Left forelimb (tissue), 1 donor: ENCODE results near the gene GLCCI1.
"Not testable (repeated sequence)": the region's sequence is repeated elsewhere in the genome, so short reads cannot be mapped to it uniquely, and the experiment has no call there.

Source experiments
- DNase-seq: peaks from one replicate; pipeline ENCODE4 v3.0.0-alpha.2; 2018; ENCODE audit warnings: low spot score

Gene GLCCI1

DNA sequence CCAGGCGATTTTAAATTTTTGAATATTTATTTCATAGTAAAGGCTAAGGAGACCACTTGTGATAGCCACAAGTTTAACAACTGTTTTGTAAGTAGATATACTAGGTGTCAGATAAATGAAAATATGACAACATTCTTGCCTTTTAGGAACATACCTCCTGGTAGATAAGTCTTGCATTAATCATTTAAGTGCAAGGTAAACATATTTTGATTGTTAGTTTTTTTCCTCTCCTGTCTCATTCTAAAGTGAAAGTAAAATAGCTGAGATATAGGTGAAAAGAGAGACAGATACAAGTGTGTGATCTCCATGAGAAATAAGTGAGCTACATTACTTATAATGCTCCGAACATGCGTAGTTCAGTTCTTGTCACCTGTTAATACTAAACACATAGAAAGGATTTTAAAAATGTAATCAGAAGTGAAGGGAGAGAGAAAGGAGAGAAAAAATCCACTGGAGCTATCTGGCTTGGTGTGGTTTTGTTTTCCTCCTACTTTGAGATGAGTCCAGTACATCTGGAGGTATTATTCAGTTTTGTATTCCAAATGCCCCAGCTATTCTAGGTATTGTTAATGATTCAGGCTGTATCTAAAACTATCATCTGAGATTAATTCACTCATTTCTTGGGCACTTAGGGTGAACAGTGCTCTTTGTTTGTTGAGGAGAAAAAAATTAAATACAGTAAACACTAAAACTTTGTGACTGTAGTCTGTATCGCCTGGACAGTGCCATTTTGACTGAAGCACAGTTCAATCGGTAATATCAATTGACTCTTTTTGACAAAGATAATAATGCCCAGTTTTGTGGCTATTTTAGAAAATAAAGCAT lies 21.2 kb downstream of the GLCCI1 start:
- DNase-seq: no peak

DNA sequence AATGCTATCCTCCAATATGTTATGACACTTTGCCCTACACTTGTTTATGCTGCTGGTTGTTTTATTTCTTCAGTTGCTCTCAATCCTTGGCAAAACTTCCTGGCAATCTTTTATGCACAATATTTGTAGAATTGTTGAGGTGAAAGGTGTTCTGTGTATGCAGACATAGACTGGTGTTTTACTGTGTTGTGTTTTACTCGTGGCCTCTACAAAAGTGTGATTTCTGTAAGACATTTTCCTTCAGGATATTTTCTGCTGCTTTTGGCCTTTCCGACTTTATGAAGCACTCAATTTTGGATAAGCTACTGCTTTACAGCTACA lies 21.8 kb downstream of the GLCCI1 start:
- DNase-seq: no peak

DNA sequence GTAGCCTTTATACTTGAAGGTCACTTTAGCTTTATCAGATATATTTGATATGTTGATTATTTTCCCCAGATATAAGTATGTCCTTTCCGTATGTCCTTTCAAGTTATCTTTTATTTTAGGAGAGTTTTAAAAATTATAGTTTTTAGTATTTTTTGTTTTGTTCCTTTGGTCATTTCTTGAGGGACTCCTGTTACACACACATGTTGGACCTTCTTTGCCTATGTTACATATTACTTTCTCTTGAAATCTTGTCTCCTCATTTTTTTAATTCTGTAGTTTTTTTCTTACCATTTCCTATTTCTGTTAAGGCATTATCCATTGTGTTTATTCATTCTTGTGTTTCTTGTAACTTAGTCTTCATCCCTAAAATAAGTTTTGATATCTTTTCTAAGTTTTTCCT lies 23.9 kb downstream of the GLCCI1 start:
- DNase-seq: no peak

DNA sequence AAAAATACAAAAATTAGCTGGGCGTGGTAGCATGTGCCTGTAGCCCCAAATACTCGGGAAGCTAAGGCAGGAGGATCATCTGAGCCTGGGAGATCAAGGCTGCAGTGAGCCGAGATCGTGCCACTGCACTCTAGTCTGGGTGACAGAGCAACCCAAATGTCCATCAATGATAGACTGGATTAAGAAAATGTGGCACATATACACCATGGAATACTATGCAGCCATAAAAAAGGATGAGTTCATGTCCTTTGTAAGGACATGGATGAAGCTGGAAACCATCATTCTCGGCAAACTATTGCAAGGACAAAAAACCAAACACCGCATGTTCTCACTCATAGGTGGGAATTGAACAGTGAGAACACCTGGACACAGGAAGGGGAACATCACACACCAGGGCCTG lies 26.8 kb downstream of the GLCCI1 start:
- not testable (repeated sequence) for DNase-seq

- no peak for DNase-seq
Observed at GRCh38 chr7:7996568-7996967, 28.0 kb downstream of the GLCCI1 start.

- DNase-seq: no peak
Observed at GRCh38 chr7:8000315-8000941, 31.8 kb downstream of the GLCCI1 start.

GRCh38 chr7:8003077-8003476 lies 34.5 kb downstream of the GLCCI1 start:
- no peak for DNase-seq

- no peak for DNase-seq
Observed at GRCh38 chr7:8005279-8005678, 36.7 kb downstream of the GLCCI1 start.

DNA sequence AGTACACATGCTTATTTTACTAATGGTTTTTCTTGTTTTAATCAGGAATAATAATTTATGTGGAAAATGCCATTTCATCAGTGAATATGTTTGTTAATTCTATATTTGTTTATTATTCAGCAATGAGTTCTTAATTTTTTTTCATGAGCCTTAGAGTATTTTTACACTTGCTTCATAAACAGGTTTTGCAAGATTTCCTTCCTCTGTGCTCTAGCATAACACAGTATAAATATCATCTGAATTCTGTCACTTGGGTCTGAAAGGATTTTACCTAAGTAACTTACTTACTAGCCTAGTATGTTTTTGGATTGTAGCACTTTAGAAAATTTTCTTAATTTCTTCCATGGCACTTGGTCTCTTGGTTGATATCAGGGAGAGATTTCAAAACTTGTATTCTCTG lies 45.8 kb downstream of the GLCCI1 start:
- DNase-seq: no peak

DNA sequence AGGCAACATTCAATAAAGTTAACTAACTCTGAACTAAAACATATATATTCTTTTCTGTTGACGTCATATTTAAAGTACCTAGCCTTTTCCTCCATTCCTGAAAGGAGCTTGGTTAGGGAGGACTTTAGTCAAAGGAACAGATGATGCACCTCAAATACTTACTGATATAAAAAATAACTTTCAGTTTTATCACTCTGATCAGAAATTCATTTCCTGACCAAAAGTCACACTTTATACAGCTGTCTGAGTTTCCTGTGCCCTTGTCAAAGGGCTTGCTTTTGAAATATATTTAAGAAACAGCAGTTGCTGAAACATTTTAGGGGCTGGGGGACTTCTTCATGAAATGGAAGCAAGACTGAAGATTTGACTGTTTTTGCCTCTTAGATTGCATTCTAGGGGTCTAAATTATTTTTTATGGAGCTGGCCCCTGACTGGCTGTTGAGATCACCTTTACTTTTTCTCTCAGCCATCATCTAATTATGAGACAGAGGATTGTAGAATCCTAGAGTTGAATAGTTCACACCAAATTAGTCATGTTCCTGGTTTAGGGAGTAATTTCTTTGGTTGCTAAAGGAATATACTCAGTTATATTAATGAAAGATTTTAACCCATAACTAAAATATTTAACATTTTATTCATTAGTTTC lies 46.6 kb downstream of the GLCCI1 start:
- no peak for DNase-seq

DNA sequence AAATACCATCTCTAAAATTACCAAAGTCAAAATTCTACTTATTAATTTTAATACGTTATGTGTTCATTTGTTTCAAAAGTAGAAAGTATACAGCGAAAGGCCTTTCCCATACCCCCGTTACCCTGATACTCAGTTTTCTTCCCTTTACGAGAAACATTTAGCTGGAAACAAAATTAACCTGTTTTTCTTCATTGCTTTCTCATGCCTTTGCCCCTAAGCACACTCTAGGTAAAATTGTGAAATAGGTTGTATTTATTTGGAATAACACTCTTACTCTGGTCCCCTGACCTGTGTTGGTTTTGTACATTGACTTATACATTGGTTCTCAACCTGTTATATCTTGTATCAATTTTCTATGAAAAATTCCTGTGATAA lies 47.1 kb downstream of the GLCCI1 start:
- no peak for DNase-seq

- DNase-seq: no peak
Observed at GRCh38 chr7:8017423-8017822, 48.8 kb downstream of the GLCCI1 start.

DNA sequence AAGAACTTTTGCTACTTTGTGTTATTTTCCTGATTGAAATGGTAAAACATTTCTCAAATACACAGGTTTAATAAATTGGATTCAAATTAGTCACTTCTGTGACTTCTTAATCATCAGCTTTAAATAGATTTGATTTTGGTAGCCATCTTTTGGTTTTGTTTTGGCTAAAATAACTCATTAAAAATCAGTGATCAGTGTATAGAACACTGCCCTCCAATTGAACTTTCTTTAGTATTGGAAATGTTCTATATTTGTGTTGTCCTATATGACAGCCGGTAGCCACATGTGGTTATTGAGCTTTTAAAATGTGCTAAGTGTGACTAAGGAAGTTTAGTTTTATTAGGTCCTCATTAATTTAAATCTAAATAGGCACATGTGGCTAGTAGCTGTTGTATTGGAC lies 50.4 kb downstream of the GLCCI1 start:
- DNase-seq: no peak

DNA sequence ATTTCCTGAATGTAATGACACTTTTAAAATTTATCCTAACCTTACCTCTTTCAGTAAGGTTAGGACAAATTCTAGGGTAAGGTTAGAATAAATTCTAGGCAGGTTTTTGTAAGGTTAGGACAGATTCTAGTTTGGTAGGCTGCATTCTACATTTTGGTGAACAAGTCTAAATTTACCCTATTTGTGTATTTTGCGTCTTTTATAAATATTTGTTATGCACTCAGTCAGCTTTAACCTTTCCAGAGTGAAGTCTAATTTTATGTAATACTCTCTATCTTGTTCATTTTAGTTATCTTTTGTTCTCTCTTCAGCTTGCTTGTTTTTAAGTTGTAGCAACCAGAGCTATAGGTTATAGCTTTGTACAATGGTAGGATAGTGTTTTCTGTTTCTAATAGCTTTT lies 54.0 kb downstream of the GLCCI1 start:
- DNase-seq: no peak

DNA sequence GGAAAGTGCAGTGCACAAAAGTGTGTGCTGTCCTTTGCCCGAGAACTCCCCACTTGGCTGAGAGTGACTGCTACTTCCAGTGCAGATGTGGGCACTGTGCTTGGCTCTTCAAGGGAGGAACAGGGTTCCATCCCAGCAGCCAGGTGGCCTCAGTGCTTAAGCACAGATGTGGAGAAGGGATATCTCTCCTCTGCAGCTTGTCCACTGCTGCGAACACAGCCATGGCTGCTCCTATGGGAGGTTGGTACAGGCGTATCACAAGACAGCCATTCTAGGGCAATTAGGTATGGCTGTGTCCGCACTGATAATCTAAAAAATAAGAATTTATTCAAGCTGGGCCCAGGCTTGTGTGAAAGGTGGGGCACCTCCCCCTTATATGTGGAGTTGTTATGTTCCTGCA lies 66.6 kb downstream of the GLCCI1 start:
- no peak for DNase-seq

GRCh38 chr7:8035647-8036518 lies 67.3 kb downstream of the GLCCI1 start:
- DNase-seq: no peak

DNA sequence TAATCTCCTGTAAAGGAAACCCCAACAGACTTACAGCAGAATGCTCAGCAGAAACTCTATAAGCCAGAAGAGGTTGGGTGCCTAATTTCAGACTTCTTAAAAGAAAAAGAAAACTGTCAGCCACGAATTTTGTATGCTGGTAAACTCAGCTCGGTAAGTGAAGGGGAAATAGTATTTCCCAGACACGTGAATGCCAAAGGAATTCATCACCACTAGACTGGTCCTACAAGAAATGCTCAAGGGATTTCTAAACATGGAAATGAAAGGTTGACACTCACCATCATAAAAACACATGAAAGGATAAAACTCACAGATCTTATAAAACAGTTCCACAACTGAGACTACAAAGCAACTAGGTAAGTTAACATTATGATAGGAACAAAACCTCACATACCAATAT lies 68.6 kb downstream of the GLCCI1 start:
- DNase-seq: no peak

GRCh38 chr7:8040768-8041369 lies 72.3 kb downstream of the GLCCI1 start:
- no peak for DNase-seq

DNA sequence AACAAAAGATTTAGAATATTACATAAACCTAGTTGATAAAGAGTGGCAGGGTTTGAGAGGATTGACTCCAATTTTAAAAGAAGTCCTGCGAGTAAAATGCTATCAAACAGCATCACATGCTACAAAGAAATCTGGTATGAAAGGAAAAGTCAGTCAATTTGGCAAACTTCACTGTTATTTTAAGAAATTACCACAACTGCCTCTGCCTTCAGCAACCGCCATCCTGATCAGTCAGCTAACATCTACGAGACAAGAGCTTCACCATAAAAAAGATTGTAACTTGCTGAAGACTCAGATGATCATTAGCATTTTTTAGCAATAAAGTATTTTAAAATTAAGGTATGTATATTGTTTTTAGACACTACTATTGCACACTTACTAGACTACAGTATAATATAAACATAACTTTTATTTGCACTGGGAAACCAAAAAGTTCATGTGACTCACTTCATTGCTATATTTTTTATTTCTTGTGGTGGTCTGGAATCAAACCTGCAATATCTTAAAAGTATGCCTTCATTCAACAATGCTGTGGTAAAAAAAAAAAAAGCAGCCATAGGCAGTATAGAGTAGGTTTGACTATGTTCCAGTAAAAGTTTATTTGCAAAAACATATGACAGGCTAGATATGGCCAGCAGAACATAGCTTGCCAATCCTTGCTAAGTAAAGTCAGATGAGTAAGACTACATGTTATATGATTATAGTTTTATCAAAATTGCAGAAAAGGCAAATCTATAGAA lies 74.4 kb downstream of the GLCCI1 start:
- DNase-seq: no peak

- no peak for DNase-seq
Observed at GRCh38 chr7:8044761-8045430, 76.3 kb downstream of the GLCCI1 start.

DNA sequence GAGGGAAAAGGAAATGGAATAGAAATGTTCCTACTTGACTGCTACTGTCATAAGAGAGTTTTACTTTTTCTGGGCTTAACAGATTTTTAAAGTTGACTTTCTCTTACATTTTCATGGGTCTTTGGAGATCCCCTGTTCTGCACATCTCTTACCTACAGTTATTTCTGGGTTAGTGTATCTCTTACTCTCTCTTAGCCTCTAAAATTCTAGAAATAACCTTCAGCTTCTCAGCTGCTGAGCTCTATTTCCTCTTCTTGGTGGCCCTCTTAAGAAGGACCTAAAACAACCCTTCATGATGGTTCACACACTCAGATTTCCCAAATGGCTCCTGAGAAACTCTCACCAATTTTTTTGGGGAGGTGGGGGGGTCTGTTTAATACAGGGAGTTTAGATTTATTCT lies 79.5 kb downstream of the GLCCI1 start:
- DNase-seq: not testable (repeated sequence)
